ENCODE results near the gene OPN3. TPM values are rescaled to one million over a fixed set of nuclear protein-coding genes. Genes with fewer than 3 reads are reported as not detected.

OPN3 gene
- polyA plus RNA-seq, 2 of the 4 experiments (the other 2 are of a cell fraction): 41.0 to 144 TPM

GRCh38 chr1:241654641-241655040, 14.5 kb upstream of the OPN3 start:
- Histone ChIP-seq H3K9me3 (no peaks in the 10 kb centered on the region), H3K4me3 (no peak overlapping the region), H3K4me2 (no peak overlapping the region), H3K27ac (no peak overlapping the region), H3K4me1 (peaks cover 12% of the 10 kb centered on the region; the same call in 1 of the 3 replicates)
- CTCF ChIA-PET: no interaction called here
- POLR2A ChIA-PET: no interaction called here
- no peak for FAIRE-seq
- no peak for ATAC-seq
- TF ChIP-seq NPAS2 (CRISPR knock-in tag; IDR thresholded peaks at IDR 0.05; ENCODE audit: borderline replicate concordance) (no peak), ZC3H11A (IDR thresholded peaks at IDR 0.05) (no peak)
- no peak for DNase-seq (ENCODE audit: low read depth in 1 of 2, low spot score in 1 of 2)
- WGBS (ENCODE audit: missing lambda C conversion rate): 57% methylated on average over 1 of the region's 1 CpG

GRCh38 chr1:241654019-241654418, 13.8 kb upstream of the OPN3 start:
- CTCF ChIA-PET: no interaction called here
- ATAC-seq (no peak), DNase-seq (ENCODE audit: low read depth in 1 of 2, low spot score in 1 of 2) (no peak), FAIRE-seq (no peak)
- POLR2A ChIA-PET: no interaction called here
- 90% methylated on average over 1 of the region's 1 CpG for WGBS (ENCODE audit: missing lambda C conversion rate)
- Histone ChIP-seq H3K4me3 (no peak overlapping the region), H3K27ac (no peak overlapping the region), H3K4me2 (no peak overlapping the region), H3K4me1 (peaks cover 12% of the 10 kb centered on the region; the same call in 1 of the 3 replicates), H3K9me3 (no peaks in the 10 kb centered on the region)
- TF ChIP-seq ESRRA (IDR thresholded peaks at IDR 0.05; ENCODE audit: borderline replicate concordance, low read length) (no peak), HDAC2 (IDR thresholded peaks at IDR 0.05) (no peak), MAFK (IDR thresholded peaks at IDR 0.05; ENCODE audit: partially characterized antibody) (no peak), HOXB5 (CRISPR knock-in tag; IDR thresholded peaks at IDR 0.05) (no peak), HOXB13 (CRISPR knock-in tag; IDR thresholded peaks at IDR 0.05; ENCODE audit: low read depth) (no peak), NFE2L2 (conservative IDR thresholded peaks at IDR 0.05; ENCODE audit: low read length) (no peak), CEBPB (IDR thresholded peaks at IDR 0.05) (no peak), PHF8 (IDR thresholded peaks at IDR 0.05; ENCODE audit: borderline replicate concordance, low read depth) (no peak), CBX8 (IDR thresholded peaks at IDR 0.05) (no peak), CHD2 (IDR thresholded peaks at IDR 0.05; ENCODE audit: low read length, partially characterized antibody) (no peak), ATOH8 (CRISPR knock-in tag; IDR thresholded peaks at IDR 0.05; ENCODE audit: low read depth) (no peak), RCOR1 (IDR thresholded peaks at IDR 0.05; ENCODE audit: low read depth, low read length) (no peak), CHD4 (IDR thresholded peaks at IDR 0.05; ENCODE audit: borderline replicate concordance) (no peak), JUN (IDR thresholded peaks at IDR 0.05) (no peak)
- TF ChIP-seq, protein P1, sequence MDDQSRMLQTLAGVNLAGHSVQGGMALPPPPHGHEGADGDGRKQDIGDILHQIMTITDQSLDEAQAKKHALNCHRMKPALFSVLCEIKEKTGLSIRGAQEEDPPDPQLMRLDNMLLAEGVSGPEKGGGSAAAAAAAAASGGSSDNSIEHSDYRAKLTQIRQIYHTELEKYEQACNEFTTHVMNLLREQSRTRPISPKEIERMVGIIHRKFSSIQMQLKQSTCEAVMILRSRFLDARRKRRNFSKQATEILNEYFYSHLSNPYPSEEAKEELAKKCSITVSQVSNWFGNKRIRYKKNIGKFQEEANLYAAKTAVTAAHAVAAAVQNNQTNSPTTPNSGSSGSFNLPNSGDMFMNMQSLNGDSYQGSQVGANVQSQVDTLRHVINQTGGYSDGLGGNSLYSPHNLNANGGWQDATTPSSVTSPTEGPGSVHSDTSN (IDR thresholded peaks at IDR 0.05): no peak
- TF ChIP-seq, protein P2, sequence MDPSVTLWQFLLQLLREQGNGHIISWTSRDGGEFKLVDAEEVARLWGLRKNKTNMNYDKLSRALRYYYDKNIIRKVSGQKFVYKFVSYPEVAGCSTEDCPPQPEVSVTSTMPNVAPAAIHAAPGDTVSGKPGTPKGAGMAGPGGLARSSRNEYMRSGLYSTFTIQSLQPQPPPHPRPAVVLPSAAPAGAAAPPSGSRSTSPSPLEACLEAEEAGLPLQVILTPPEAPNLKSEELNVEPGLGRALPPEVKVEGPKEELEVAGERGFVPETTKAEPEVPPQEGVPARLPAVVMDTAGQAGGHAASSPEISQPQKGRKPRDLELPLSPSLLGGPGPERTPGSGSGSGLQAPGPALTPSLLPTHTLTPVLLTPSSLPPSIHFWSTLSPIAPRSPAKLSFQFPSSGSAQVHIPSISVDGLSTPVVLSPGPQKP (IDR thresholded peaks at IDR 0.05; ENCODE audit: low read depth, low read length): no peak

- H3K4me2 ChIP-seq: no peak within 1 kb of the TSS
- CTCF ChIA-PET: interaction anchor here (0.6 kb wide), 1 partner anchor 23 kb away, joined by 3 read pairs; no protein-coding TSS in a partner anchor
- ATAC-seq (no peak), DNase-seq (ENCODE audit: low read depth in 1 of 2, low spot score in 1 of 2) (no peak), FAIRE-seq (no peak)
- WGBS (ENCODE audit: missing lambda C conversion rate): 82% methylated on average over 4 of the region's 4 CpGs
- no peak within 1 kb of the TSS for H3K27ac ChIP-seq
- H3K4me1 ChIP-seq: no peaks in the 10 kb centered on the region
- no peak within 1 kb of the TSS for H3K4me3 ChIP-seq
- POLR2A ChIA-PET: interaction anchor here (1.1 kb wide), 1 partner anchor 12 kb away, joined by 3 read pairs; the partner anchor contains the start of genes CHML and OPN3
- no peaks in the 10 kb centered on the region for H3K9me3 ChIP-seq
- TF ChIP-seq KDM1A (IDR thresholded peaks at IDR 0.05; ENCODE audit: low read depth) (no peak), JUN (IDR thresholded peaks at IDR 0.05) (no peak), HOXB13 (CRISPR knock-in tag; IDR thresholded peaks at IDR 0.05; ENCODE audit: low read depth) (no peak), HMGXB4 (CRISPR knock-in tag; IDR thresholded peaks at IDR 0.05; ENCODE audit: borderline replicate concordance) (no peak), HDAC2 (IDR thresholded peaks at IDR 0.05) (no peak), USF2 (IDR thresholded peaks at IDR 0.05) (no peak), NPAS2 (CRISPR knock-in tag; IDR thresholded peaks at IDR 0.05; ENCODE audit: borderline replicate concordance) (no peak), ZSCAN20 (CRISPR knock-in tag; IDR thresholded peaks at IDR 0.05) (no peak), PHF8 (IDR thresholded peaks at IDR 0.05; ENCODE audit: borderline replicate concordance, low read depth) (no peak), BCL3 (IDR thresholded peaks at IDR 0.05) (no peak), FOXS1 (CRISPR knock-in tag; IDR thresholded peaks at IDR 0.05) (no peak)
- TF ChIP-seq, protein P1 (IDR thresholded peaks at IDR 0.05): no peak
- TF ChIP-seq, protein P2 (IDR thresholded peaks at IDR 0.05; ENCODE audit: low read depth, low read length): no peak
Observed at GRCh38 chr1:241652012-241652411, 11.8 kb upstream of the OPN3 start, which contains the start of gene WDR64. WDR64 (plus strand) TSS chr1:241652281; CDS start chr1:241652485, 204 bp downstream.
